ENCODE measurements around the gene SPEF1. TPM values are rescaled to one million over a fixed set of nuclear protein-coding genes. Genes with fewer than 3 reads are reported as not detected.
A peak's percentile ranks its signal among the peaks of the same experiment; 100 is the strongest.

The SPEF1 gene
- total RNA-seq, 1 experiment from 2014 or later = 0.24 TPM

DNA sequence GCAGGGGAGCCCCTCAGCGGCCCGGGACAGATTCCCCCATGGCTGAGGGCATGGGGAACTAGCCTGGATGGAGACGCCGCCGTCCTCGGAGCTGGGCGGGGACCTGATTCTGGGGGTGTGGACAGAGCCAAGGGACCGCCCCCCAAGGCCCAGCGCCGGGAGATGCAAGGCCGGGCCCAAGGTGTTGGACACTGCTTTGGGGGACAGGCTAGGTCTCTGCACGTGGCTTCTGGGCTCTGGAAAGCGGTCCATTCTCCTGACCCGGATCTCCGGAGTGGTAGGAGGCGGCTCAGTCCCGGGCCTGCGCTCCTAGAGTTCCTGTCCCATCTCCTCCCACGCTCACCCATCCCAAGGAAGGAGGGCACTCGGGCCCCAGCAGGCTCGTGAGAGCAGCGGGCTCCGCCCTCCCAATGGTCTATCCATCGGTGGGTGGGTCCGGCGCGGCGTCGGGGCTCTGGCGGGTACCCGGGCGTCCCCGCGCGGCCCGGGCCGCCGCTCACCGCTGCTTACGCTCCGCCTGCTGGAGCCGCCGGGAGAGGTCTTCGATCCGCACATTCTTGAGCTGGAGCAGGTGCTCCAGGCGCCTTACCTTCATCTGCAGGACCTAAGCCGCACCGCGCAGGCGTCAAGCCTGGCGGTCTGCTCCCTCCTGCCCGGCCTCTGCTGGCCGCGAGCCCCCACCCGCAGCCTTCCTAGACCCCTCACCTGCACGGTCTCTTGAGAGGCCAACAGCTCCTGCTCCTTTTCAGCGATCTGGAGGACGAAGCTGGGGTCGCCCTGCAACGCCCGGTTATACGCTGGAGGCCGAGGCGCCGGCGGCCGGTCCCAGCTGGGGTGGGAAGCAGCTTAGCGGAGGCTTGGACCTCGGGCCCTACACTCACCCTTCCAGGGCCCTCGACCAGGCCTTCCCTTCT, 3.3 kb downstream of the SPEF1 start:
- Mint-ChIP-seq H3K4me1 (peaks cover 20 to 33% of the 10 kb centered on the region in 2 experiments), H3K27me3 (ENCODE audit: low read depth) (peaks cover 59% of the 10 kb centered on the region), H3K9me3 (no peaks in the 10 kb centered on the region), H3K36me3 (ENCODE audit: insufficient read depth in 1 of 3, low read depth in 3 of 3) (no peaks in the 10 kb centered on the region; a peak in 1 of 7 replicates), H3K27ac (no peak overlapping the region), H3K4me3 (peak overlapping the region; percentile 72 to 82)
- Histone ChIP-seq H4K8ac (replicated peaks; ENCODE audit: insufficient read length, low read depth, low read length) (no peak overlapping the region), H3K27ac (ENCODE audit: insufficient read length, low read depth, low read length) (no peak overlapping the region), H4K91ac (ENCODE audit: insufficient read length, low read depth, low read length) (no peak overlapping the region), H3K4me2 (ENCODE audit: insufficient read depth, insufficient read length, low read length) (peak overlapping the region; percentile 70), H4K5ac (ENCODE audit: insufficient read length, low read depth, low read length) (no peak overlapping the region), H3K9me3 (ENCODE audit: control insufficient read depth, low read depth, low read length) (no peaks in the 10 kb centered on the region), H2BK15ac (ENCODE audit: low read depth, low read length) (no peak overlapping the region), H3K9ac (ENCODE audit: extremely low read depth, insufficient read length, low read length) (no peak overlapping the region), H3K27me3 (ENCODE audit: insufficient read depth, low read length) (peaks cover 2% of the 10 kb centered on the region; the same call in 1 of the 2 replicates), H3K23ac (ENCODE audit: insufficient read length, low read depth, low read length) (no peak overlapping the region), H3K4ac (ENCODE audit: low read depth, low read length) (no peak overlapping the region), H3K4me1 (ENCODE audit: insufficient read depth, low read length) (no peaks in the 10 kb centered on the region; the same call in 1 of the 2 replicates), H3K18ac (ENCODE audit: insufficient read length, low read depth, low read length) (no peak overlapping the region), H3K14ac (ENCODE audit: insufficient read depth, low read length) (peak overlapping the region; percentile 82; the same call in 1 of the 2 replicates), H2BK20ac (ENCODE audit: low read depth, low read length, poor library complexity, severe bottlenecking) (no peak overlapping the region), H2AK5ac (ENCODE audit: insufficient read length, low read length) (no peak overlapping the region), H3T11ph (ENCODE audit: low read length) (no peak overlapping the region), H2BK5ac (ENCODE audit: insufficient read length, low read length) (no peak overlapping the region), H4K20me1 (ENCODE audit: control insufficient read depth, insufficient read depth, insufficient read length) (no peaks in the 10 kb centered on the region), H3K79me2 (ENCODE audit: insufficient read depth, low read length) (no peaks in the 10 kb centered on the region), H3K23me2 (ENCODE audit: insufficient read length, low read depth, low read length, poor library complexity, severe bottlenecking) (peaks cover 14% of the 10 kb centered on the region), H3K56ac (ENCODE audit: insufficient read length, low read depth, low read length) (no peak overlapping the region), H2AFZ (ENCODE audit: low read length) (no peak overlapping the region), H3K79me1 (ENCODE audit: insufficient read depth, low read depth, low read length, poor library complexity, severe bottlenecking) (no peaks in the 10 kb centered on the region), H2BK12ac (ENCODE audit: insufficient read length, low read depth, low read length) (no peak overlapping the region), H2BK120ac (ENCODE audit: low read depth, low read length, poor library complexity, severe bottlenecking) (no peak overlapping the region)
- peak; percentile 85 for DNase-seq
- TF ChIP-seq CTCF (conservative IDR thresholded peaks at IDR 0.05) = no peak; the same call in 2 of the 3 replicates
- WGBS (ENCODE audit: extremely low coverage, insufficient read length, low lambda C conversion rate) = no CpG with 5 or more reads among the region's 70 CpGs

All from H9 (cell line).